Lower lobe of right lung (tissue), 2 donors: ENCODE data around the gene COL5A1. TPM values are rescaled to one million over a fixed set of nuclear protein-coding genes. Genes with fewer than 3 reads are reported as not detected.

Experiments
- ATAC-seq, 2 donors: fragments of 200-7000 bp; cut with Tn5 transposase; one replicate each; pipeline ENCODE4 v1.9.1; 2020 to 2022; ENCODE audit warnings: mild to moderate bottlenecking in 2 of 2, moderate library complexity in 2 of 2
- DNase-seq: peaks from one replicate; pipeline ENCODE4 v3.0.0-alpha.2; 2020
- H3K27ac ChIP-seq: fragments of 200-600 bp; one replicate; pipeline ENCODE4 v1.8.0; 2022
- H3K27me3 ChIP-seq: fragments of 200-600 bp; one replicate; pipeline ENCODE4 v1.8.0; 2022; ENCODE audit warnings: low read depth
- H3K36me3 ChIP-seq: fragments of 200-600 bp; one replicate; pipeline ENCODE4 v1.8.0; 2022; ENCODE audit warnings: mild to moderate bottlenecking
- H3K4me1 ChIP-seq: fragments of 200-600 bp; one replicate; pipeline ENCODE4 v1.8.0; 2022
- H3K4me3 ChIP-seq: fragments of 200-600 bp; one replicate; pipeline ENCODE4 v1.8.0; 2022; ENCODE audit warnings: mild to moderate bottlenecking
- H3K9me3 ChIP-seq: fragments of 200-600 bp; one replicate; pipeline ENCODE4 v1.8.0; 2022
- CTCF ChIP-seq: fragments of 200-600 bp; IDR thresholded peaks from one replicate; pipeline ENCODE4 v1.8.0; 2022; ENCODE audit warnings: antibody characterized with exemption, mild to moderate bottlenecking
- intact Hi-C: fragments of 100-400 bp; cut with DNase I; formaldehyde crosslinking; loops from one replicate; pipeline ENCODE4 v1.11.0; 2022
- total RNA-seq: library from RNA; stranded (reverse); fragmentation: NEBNext Ultra II Directional; extraction: Animal tissue kit (Norgen Biotek cat#: 25700); gene quantifications from one replicate; pipeline ENCODE4 v1.2.1, GENCODE V29; 2021
- donor health status: DM: no; HTN: yes; CAD: no; lungs with severe emphysema.

The COL5A1 gene
- total RNA-seq, 1 donor from 2014 or later = 29.0 TPM

- intact Hi-C loops = no loop called here
- ATAC-seq = no peak
- peaks cover 5% of the 10 kb centered on the region for H3K9me3 ChIP-seq
- H3K4me1 ChIP-seq = peaks cover 2% of the 10 kb centered on the region
- no peak overlapping the region for H3K27ac ChIP-seq
- H3K36me3 ChIP-seq = no peaks in the 10 kb centered on the region
- no peak overlapping the region for H3K4me3 ChIP-seq
- TF ChIP-seq CTCF = no peak
- H3K27me3 ChIP-seq = no peaks in the 10 kb centered on the region
- DNase-seq = peak; percentile 46
Measured at GRCh38 chr9:134655586-134656333, 14.2 kb downstream of the COL5A1 start.

- H3K9me3 ChIP-seq = peaks cover 7% of the 10 kb centered on the region
- H3K36me3 ChIP-seq = no peaks in the 10 kb centered on the region
- H3K27ac ChIP-seq = no peak overlapping the region
- intact Hi-C loops = no loop called here
- no peak overlapping the region for H3K4me3 ChIP-seq
- H3K27me3 ChIP-seq = no peaks in the 10 kb centered on the region
- H3K4me1 ChIP-seq = peaks cover 6% of the 10 kb centered on the region
- ATAC-seq (no peak), DNase-seq (no peak)
- TF ChIP-seq CTCF = no peak
Measured at GRCh38 chr9:134656334-134657006, 14.9 kb downstream of the COL5A1 start.

GRCh38 chr9:134657666-134658377 lies 16.2 kb downstream of the COL5A1 start:
- DNase-seq (peak; percentile 26), ATAC-seq (no peak)
- no peaks in the 10 kb centered on the region for H3K27me3 ChIP-seq
- H3K9me3 ChIP-seq = peaks cover 7% of the 10 kb centered on the region
- H3K36me3 ChIP-seq = no peaks in the 10 kb centered on the region
- peaks cover 8% of the 10 kb centered on the region for H3K4me1 ChIP-seq
- no peak for TF ChIP-seq CTCF
- no peak overlapping the region for H3K27ac ChIP-seq
- no peak overlapping the region for H3K4me3 ChIP-seq
- intact Hi-C loops = no loop called here

GRCh38 chr9:134658378-134658955 lies 16.9 kb downstream of the COL5A1 start:
- DNase-seq = peak; percentile 37

More at GRCh38 chr9:134658378-134658955, 16.9 kb downstream of the COL5A1 start:
- Histone ChIP-seq H3K27ac (no peak overlapping the region), H3K4me1 (peaks cover 15% of the 10 kb centered on the region), H3K27me3 (no peaks in the 10 kb centered on the region), H3K36me3 (no peaks in the 10 kb centered on the region), H3K9me3 (peaks cover 7% of the 10 kb centered on the region), H3K4me3 (no peak overlapping the region)
- TF ChIP-seq CTCF = no peak
- ATAC-seq = no peak
- intact Hi-C loops = no loop called here
